ENCODE measurements around the gene HIF3A. TPM values are rescaled to one million over a fixed set of nuclear protein-coding genes. Genes with fewer than 3 reads are reported as not detected.
"Not testable (repeated sequence)": the region's sequence is repeated elsewhere in the genome, so short reads cannot be mapped to it uniquely, and the experiment has no call there.

Gene HIF3A
- total RNA-seq, 2 donors from 2014 or later = not detected

- Mint-ChIP-seq H3K27me3 (peaks cover 1% of the 10 kb centered on the region), H3K27ac (no peak overlapping the region), H3K36me3 (ENCODE audit: low read depth) (no peaks in the 10 kb centered on the region), H3K9me3 (no peaks in the 10 kb centered on the region), H3K4me3 (no peak overlapping the region), H3K4me1 (no peaks in the 10 kb centered on the region)
- no peak for ATAC-seq (replicated peaks)
Observed at GRCh38 chr19:46303691-46304397, 7.0 kb downstream of the HIF3A start.

- Mint-ChIP-seq H3K27me3 (no peaks in the 10 kb centered on the region), H3K36me3 (ENCODE audit: low read depth) (no peaks in the 10 kb centered on the region), H3K4me3 (no peak overlapping the region)
Observed at GRCh38 chr19:46306501-46306900, 9.7 kb downstream of the HIF3A start.

DNA sequence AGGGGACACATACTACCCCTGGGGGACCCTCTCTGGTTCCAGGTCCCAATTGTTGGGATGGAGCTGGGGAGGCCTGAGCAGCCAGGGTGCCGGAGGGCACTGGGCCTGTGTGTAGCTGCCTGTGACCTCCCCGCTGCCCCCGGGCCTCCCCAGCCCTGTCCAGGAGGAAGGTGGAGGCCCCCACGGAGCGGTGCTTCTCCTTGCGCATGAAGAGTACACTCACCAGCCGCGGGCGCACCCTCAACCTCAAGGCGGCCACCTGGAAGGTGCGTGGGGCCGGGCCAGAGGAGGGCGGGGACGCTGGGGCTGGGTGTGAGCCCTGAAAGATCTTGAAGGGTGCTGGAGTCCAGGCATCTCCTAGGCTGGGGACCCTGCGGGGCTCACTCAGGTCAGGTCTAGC lies 11.7 kb downstream of the HIF3A start:
- Mint-ChIP-seq H3K36me3 (ENCODE audit: low read depth) (no peaks in the 10 kb centered on the region), H3K27ac (no peak overlapping the region), H3K27me3 (no peaks in the 10 kb centered on the region), H3K9me3 (no peaks in the 10 kb centered on the region), H3K4me1 (no peaks in the 10 kb centered on the region), H3K4me3 (no peak overlapping the region)
- ATAC-seq (replicated peaks) = no peak

More at GRCh38 chr19:46306501-46306900, 9.7 kb downstream of the HIF3A start:
- no peaks in the 10 kb centered on the region for H3K4me1 Mint-ChIP-seq
- no peak for ATAC-seq (replicated peaks)
- no peak overlapping the region for H3K27ac Mint-ChIP-seq
- H3K9me3 Mint-ChIP-seq = no peaks in the 10 kb centered on the region

- H3K36me3 Mint-ChIP-seq (ENCODE audit: low read depth) = no peaks in the 10 kb centered on the region
- H3K27ac Mint-ChIP-seq = no peak overlapping the region
- no peak for ATAC-seq (replicated peaks)
- no peaks in the 10 kb centered on the region for H3K9me3 Mint-ChIP-seq
- H3K4me1 Mint-ChIP-seq = no peaks in the 10 kb centered on the region
- H3K4me3 Mint-ChIP-seq = no peak overlapping the region
- no peaks in the 10 kb centered on the region for H3K27me3 Mint-ChIP-seq
Observed at GRCh38 chr19:46309056-46309455, 12.2 kb downstream of the HIF3A start.

DNA sequence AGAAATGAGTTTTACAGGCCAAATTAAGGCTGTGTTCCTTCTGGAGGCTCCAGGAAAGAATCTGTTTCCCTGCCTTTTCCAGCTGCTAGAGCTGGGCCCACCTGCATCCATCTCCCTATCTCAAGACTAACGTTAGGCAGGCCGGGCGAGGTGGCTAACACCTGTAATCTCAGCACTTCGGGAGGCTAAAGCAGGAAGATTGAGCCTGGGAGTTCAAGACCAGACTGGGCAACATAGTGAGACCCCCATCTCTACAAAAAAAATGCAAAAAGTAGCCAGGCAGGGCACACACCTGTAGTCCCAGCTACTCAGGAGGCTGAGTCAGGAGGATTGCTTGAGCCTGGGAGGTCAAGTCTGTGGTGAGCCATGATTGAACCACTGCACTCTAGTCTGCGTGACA lies 14.6 kb downstream of the HIF3A start:
- no peak for ATAC-seq (replicated peaks)
- Mint-ChIP-seq H3K4me1 (no peaks in the 10 kb centered on the region), H3K4me3 (no peak overlapping the region), H3K27me3 (no peaks in the 10 kb centered on the region), H3K9me3 (no peaks in the 10 kb centered on the region), H3K36me3 (ENCODE audit: low read depth) (no peaks in the 10 kb centered on the region), H3K27ac (no peak overlapping the region)

GRCh38 chr19:46313540-46314469 lies 17.0 kb downstream of the HIF3A start:
- not testable (repeated sequence) for ATAC-seq (replicated peaks); H3K9me3 Mint-ChIP-seq; H3K27me3 Mint-ChIP-seq; H3K27ac Mint-ChIP-seq; H3K4me1 Mint-ChIP-seq; H3K4me3 Mint-ChIP-seq; H3K36me3 Mint-ChIP-seq (ENCODE audit: low read depth)

GRCh38 chr19:46317339-46317738 lies 20.5 kb downstream of the HIF3A start:
- no peaks in the 10 kb centered on the region for H3K4me1 Mint-ChIP-seq
- no peak overlapping the region for H3K27ac Mint-ChIP-seq
- H3K9me3 Mint-ChIP-seq = no peaks in the 10 kb centered on the region
- no peak overlapping the region for H3K4me3 Mint-ChIP-seq
- H3K36me3 Mint-ChIP-seq (ENCODE audit: low read depth) = no peaks in the 10 kb centered on the region
- ATAC-seq (replicated peaks) = no peak
- H3K27me3 Mint-ChIP-seq = no peaks in the 10 kb centered on the region

DNA sequence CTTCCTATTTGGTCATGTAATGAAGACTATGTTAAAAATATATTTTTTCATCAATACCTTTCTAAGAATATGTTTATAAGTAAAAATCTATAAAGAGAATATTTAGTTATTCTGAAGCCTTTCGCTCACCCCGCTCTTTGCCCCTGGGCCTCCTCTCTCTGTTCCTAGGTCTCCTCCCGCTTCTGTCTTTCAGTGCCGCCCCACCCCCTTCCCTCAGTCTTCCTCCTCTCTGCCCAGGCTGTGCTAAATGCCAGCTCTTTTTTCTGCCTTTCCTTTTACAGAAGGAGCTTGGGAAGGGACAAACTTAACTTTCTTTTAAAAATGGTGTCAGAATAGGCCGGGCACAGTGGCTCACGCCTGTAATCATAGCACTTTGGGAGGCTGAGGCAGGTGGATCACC lies 22.8 kb downstream of the HIF3A start:
- H3K27me3 Mint-ChIP-seq = no peaks in the 10 kb centered on the region
- H3K27ac Mint-ChIP-seq = no peak overlapping the region
- no peaks in the 10 kb centered on the region for H3K36me3 Mint-ChIP-seq (ENCODE audit: low read depth)
- no peaks in the 10 kb centered on the region for H3K9me3 Mint-ChIP-seq
- no peak for ATAC-seq (replicated peaks)
- no peaks in the 10 kb centered on the region for H3K4me1 Mint-ChIP-seq
- no peak overlapping the region for H3K4me3 Mint-ChIP-seq

- no peak overlapping the region for H3K4me3 Mint-ChIP-seq
- H3K27me3 Mint-ChIP-seq = no peaks in the 10 kb centered on the region
- H3K36me3 Mint-ChIP-seq (ENCODE audit: low read depth) = no peaks in the 10 kb centered on the region
- H3K9me3 Mint-ChIP-seq = no peaks in the 10 kb centered on the region
- no peak for ATAC-seq (replicated peaks)
- H3K4me1 Mint-ChIP-seq = no peaks in the 10 kb centered on the region
- H3K27ac Mint-ChIP-seq = peak overlapping the region; percentile 37
Observed at GRCh38 chr19:46320559-46320958, 23.7 kb downstream of the HIF3A start.

DNA sequence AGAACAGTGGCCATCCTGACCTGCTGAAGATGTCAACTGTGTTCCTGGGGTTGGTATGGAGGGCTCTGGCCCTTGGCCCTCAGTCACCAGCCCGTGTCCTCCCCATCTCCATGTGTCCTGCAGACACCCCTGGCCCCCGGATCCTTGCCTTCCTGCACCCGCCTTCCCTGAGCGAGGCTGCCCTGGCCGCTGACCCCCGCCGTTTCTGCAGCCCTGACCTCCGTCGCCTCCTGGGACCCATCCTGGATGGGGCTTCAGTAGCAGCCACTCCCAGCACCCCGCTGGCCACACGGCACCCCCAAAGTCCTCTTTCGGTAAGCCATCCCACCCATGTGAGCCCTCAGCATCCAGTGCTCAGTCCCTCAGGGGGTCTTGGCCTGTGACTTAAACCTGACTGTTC lies 24.8 kb downstream of the HIF3A start:
- no peak overlapping the region for H3K4me3 Mint-ChIP-seq
- no peaks in the 10 kb centered on the region for H3K9me3 Mint-ChIP-seq
- H3K4me1 Mint-ChIP-seq = no peaks in the 10 kb centered on the region
- no peaks in the 10 kb centered on the region for H3K27me3 Mint-ChIP-seq
- no peaks in the 10 kb centered on the region for H3K36me3 Mint-ChIP-seq (ENCODE audit: low read depth)
- no peak for ATAC-seq (replicated peaks)
- no peak overlapping the region for H3K27ac Mint-ChIP-seq

DNA sequence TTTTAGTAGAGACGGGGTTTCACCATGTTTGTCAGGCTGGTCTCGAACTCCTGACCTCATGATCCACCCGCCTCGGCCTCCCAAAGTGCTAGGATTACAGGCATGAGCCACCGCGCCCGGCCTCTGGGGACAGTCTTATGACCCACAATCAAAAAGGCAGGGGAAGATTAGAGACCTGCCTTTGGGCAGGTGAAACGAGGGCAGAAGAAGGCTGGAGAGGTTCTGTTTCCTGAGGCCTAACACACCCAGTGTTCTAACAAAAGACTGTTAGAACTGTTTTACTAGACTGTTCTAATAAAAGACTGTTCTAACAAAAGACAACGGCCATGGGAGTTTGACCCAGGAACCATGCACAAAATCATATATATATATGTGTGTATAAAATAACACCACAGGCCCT lies 26.4 kb downstream of the HIF3A start:
- not testable (repeated sequence) for H3K4me1 Mint-ChIP-seq; H3K36me3 Mint-ChIP-seq (ENCODE audit: low read depth); H3K27ac Mint-ChIP-seq; H3K4me3 Mint-ChIP-seq; ATAC-seq (replicated peaks); H3K9me3 Mint-ChIP-seq; H3K27me3 Mint-ChIP-seq

DNA sequence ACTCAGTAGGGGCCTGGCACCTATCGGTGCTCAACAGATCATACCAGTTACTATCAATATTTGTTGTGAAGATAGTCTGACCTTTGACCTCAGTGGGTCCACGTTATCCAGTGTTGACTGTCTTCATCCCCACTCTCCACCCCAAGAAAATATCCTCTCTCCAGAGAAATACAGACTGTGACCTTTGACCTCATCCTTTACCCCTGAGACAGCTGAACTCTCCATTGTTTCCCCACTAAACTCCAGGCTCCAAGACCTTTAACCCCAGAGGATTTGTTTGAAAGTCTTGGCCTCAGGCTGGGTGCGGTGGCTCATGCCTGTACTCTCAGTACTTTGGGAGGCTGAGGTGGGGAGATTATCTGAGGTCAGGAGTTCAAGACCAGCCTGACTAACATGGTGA lies 27.4 kb downstream of the HIF3A start:
- peaks cover under 1% of the 10 kb centered on the region for H3K27me3 Mint-ChIP-seq
- no peak overlapping the region for H3K27ac Mint-ChIP-seq
- ATAC-seq (replicated peaks) = no peak
- H3K9me3 Mint-ChIP-seq = peaks cover 10% of the 10 kb centered on the region
- H3K4me3 Mint-ChIP-seq = no peak overlapping the region
- no peaks in the 10 kb centered on the region for H3K4me1 Mint-ChIP-seq
- no peaks in the 10 kb centered on the region for H3K36me3 Mint-ChIP-seq (ENCODE audit: low read depth)

GRCh38 chr19:46326608-46327007 lies 29.8 kb downstream of the HIF3A start:
- no peak overlapping the region for H3K27ac Mint-ChIP-seq
- H3K4me1 Mint-ChIP-seq = no peaks in the 10 kb centered on the region
- ATAC-seq (replicated peaks) = no peak
- H3K27me3 Mint-ChIP-seq = peaks cover 11% of the 10 kb centered on the region
- H3K4me3 Mint-ChIP-seq = no peak overlapping the region
- H3K9me3 Mint-ChIP-seq = peaks cover 18% of the 10 kb centered on the region
- H3K36me3 Mint-ChIP-seq (ENCODE audit: low read depth) = no peaks in the 10 kb centered on the region

- Mint-ChIP-seq H3K4me1 (no peaks in the 10 kb centered on the region), H3K4me3 (no peak overlapping the region), H3K27me3 (peaks cover 11% of the 10 kb centered on the region), H3K27ac (no peak overlapping the region), H3K9me3 (peaks cover 18% of the 10 kb centered on the region), H3K36me3 (ENCODE audit: low read depth) (no peaks in the 10 kb centered on the region)
- ATAC-seq (replicated peaks) = no peak
Observed at GRCh38 chr19:46328079-46328478, 31.2 kb downstream of the HIF3A start.

DNA sequence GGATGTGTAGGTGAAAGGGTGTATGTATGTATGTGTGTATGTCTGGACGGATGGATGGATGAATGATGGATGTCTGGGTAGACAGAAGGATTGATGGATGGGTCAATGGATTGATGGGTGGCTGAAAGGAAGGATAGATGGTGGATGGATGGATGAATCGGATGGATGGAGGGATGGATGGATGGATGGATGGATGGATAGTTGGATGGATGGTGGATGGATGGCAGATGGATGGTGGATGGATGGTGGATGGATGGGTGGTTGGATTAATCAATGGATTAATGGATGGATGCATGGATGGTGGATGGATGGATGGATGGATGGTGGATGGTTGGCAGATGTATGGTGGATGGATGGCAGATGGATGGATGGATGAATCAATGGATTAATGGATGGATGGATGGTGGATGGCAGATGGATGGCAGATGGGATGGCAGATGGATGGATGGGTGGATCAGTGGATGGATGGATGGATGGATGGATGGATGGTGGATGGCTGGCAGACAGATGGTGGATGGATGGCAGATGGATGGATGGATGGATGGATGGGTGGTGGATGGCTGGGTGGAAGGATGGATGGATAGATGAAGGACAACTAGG lies 33.6 kb downstream of the HIF3A start:
- no peak for ATAC-seq (replicated peaks)
- Mint-ChIP-seq H3K27me3 (peaks cover 11% of the 10 kb centered on the region), H3K9me3 (peaks cover 18% of the 10 kb centered on the region)

More for the DNA sequence above, 33.6 kb downstream of the HIF3A start:
- Mint-ChIP-seq H3K36me3 (ENCODE audit: low read depth) (no peaks in the 10 kb centered on the region), H3K27ac (no peak overlapping the region), H3K4me3 (no peak overlapping the region), H3K4me1 (no peaks in the 10 kb centered on the region)

Data from activated T-helper 17 cell treated with anti-CD3 and anti-CD28 coated beads, Interleukin-2, amount 50 U/mL, for 72 hours (primary cell).